COLO668 (cell line): Measurements from ENCODE around the gene SEMA7A.

Experiments
- DNase-seq: peaks from one replicate; lab custom pipeline; 2025; ENCODE audit not compliant: unreplicated experiment; lab: John Stamatoyannopoulos, UW

The SEMA7A gene

GRCh38 chr15:74431645-74432044 lies 2.1 kb downstream of the SEMA7A start:
- DNase-seq: no peak

- DNase-seq: no peak
Observed at GRCh38 chr15:74431116-74431515, 2.6 kb downstream of the SEMA7A start.

- DNase-seq: no peak
Observed at GRCh38 chr15:74430510-74430951, 3.2 kb downstream of the SEMA7A start.

GRCh38 chr15:74429781-74430400 lies 3.9 kb downstream of the SEMA7A start:
- DNase-seq: no peak

- DNase-seq: no peak
Observed at GRCh38 chr15:74428970-74429780, 4.6 kb downstream of the SEMA7A start.

GRCh38 chr15:74428442-74428787 lies 5.3 kb downstream of the SEMA7A start:
- DNase-seq: no peak

- DNase-seq: no peak
Observed at GRCh38 chr15:74427607-74428441, 5.9 kb downstream of the SEMA7A start.

GRCh38 chr15:74426404-74427281 lies 7.1 kb downstream of the SEMA7A start:
- DNase-seq: no peak

- no peak for DNase-seq
Observed at GRCh38 chr15:74425630-74426029, 8.1 kb downstream of the SEMA7A start.

GRCh38 chr15:74424901-74425528 lies 8.7 kb downstream of the SEMA7A start:
- DNase-seq: no peak

- no peak for DNase-seq
Observed at GRCh38 chr15:74423431-74424257, 10.1 kb downstream of the SEMA7A start.

- no peak for DNase-seq
Observed at GRCh38 chr15:74422652-74423430, 10.9 kb downstream of the SEMA7A start.

- DNase-seq: no peak
Observed at GRCh38 chr15:74422265-74422651, 11.5 kb downstream of the SEMA7A start.

GRCh38 chr15:74421302-74422245 lies 12.2 kb downstream of the SEMA7A start:
- no peak for DNase-seq

- no peak for DNase-seq
Observed at GRCh38 chr15:74420193-74420905, 13.4 kb downstream of the SEMA7A start.

- DNase-seq: no peak
Observed at GRCh38 chr15:74419432-74419831, 14.3 kb downstream of the SEMA7A start.
